ENCODE measurements around the gene TBCA. TPM values are rescaled to one million over a fixed set of nuclear protein-coding genes. Genes with fewer than 3 reads are reported as not detected.

The TBCA gene
- polyA plus RNA-seq, 1 of the 3 experiments (the other 2 are of a cell fraction): 199 TPM

GRCh38 chr5:77709993-77710685 lies 66.0 kb downstream of the TBCA start:
- Histone ChIP-seq H3K27ac (ENCODE audit: low read depth in 2 of 2, low read length in 1 of 2) (no peak overlapping the region), H3K27me3 (ENCODE audit: insufficient read depth) (no peaks in the 10 kb centered on the region), H4K20me1 (ENCODE audit: insufficient read depth) (peaks cover 15% of the 10 kb centered on the region), H3K4me3 (ENCODE audit: low read depth in 2 of 2, low read length in 1 of 2) (no peak overlapping the region), H3K9ac (no peak overlapping the region), H3K79me2 (ENCODE audit: insufficient read depth) (peaks cover 69% of the 10 kb centered on the region), H3K9me2 (no peaks in the 10 kb centered on the region), H3K4me2 (no peak overlapping the region), H3K9me3 (no peaks in the 10 kb centered on the region), H3K36me3 (replicated peaks in 1 of 2; ENCODE audit: control insufficient read depth in 1 of 2, insufficient read depth in 2 of 2, low read length in 1 of 2) (peaks cover 26 to 31% of the 10 kb centered on the region in 2 experiments), H2AFZ (ENCODE audit: low read depth) (no peak overlapping the region), H3K4me1 (ENCODE audit: control insufficient read depth in 1 of 2, insufficient read depth in 2 of 2, low read depth in 1 of 2, low read length in 1 of 2) (no peaks in the 10 kb centered on the region), H3F3A (replicated peaks; ENCODE audit: insufficient read depth) (peaks cover 2% of the 10 kb centered on the region)
- DNase-seq: no peak
- CTCF ChIA-PET: no interaction called here
- POLR2A ChIA-PET: no interaction called here
- TF ChIP-seq YY1 (IDR thresholded peaks at IDR 0.05; ENCODE audit: low read depth) (no peak), RFX5 (IDR thresholded peaks at IDR 0.05; ENCODE audit: low read length) (no peak), GABPA (IDR thresholded peaks at IDR 0.05; ENCODE audit: low read depth) (no peak)

GRCh38 chr5:77709340-77709739 lies 66.8 kb downstream of the TBCA start:
- H3K4me1 ChIP-seq (ENCODE audit: control insufficient read depth in 1 of 2, insufficient read depth in 2 of 2, low read depth in 1 of 2, low read length in 1 of 2): no peaks in the 10 kb centered on the region
- no peaks in the 10 kb centered on the region for H3K9me3 ChIP-seq
- no peaks in the 10 kb centered on the region for H3K9me2 ChIP-seq
- H3K36me3 ChIP-seq (replicated peaks in 1 of 2; ENCODE audit: control insufficient read depth in 1 of 2, insufficient read depth in 2 of 2, low read length in 1 of 2): peaks cover 34 to 38% of the 10 kb centered on the region in 2 experiments
- TF ChIP-seq ELF1 (IDR thresholded peaks at IDR 0.05) (no peak), SMC3 (IDR thresholded peaks at IDR 0.05; ENCODE audit: low read depth, low read length) (no peak), POLR2AphosphoS5 (IDR thresholded peaks at IDR 0.05; ENCODE audit: low read depth, low read length) (no peak), RXRA (IDR thresholded peaks at IDR 0.05; ENCODE audit: borderline replicate concordance, low read depth) (no peak), ZBTB33 (IDR thresholded peaks at IDR 0.05; ENCODE audit: borderline replicate concordance, low read depth) (no peak), FOXM1 (IDR thresholded peaks at IDR 0.05; ENCODE audit: low read depth) (no peak), USF1 (IDR thresholded peaks at IDR 0.05; ENCODE audit: borderline replicate concordance, low read depth) (no peak), CHD2 (IDR thresholded peaks at IDR 0.05; ENCODE audit: low read length, partially characterized antibody) (no peak), PBX3 (IDR thresholded peaks at IDR 0.05) (no peak), SIN3A (IDR thresholded peaks at IDR 0.05; ENCODE audit: borderline replicate concordance, low read depth, low read length) (no peak), MAX (IDR thresholded peaks at IDR 0.05; ENCODE audit: low read depth) (no peak), MEF2A (IDR thresholded peaks at IDR 0.05; ENCODE audit: borderline replicate concordance, low read depth) (no peak), USF2 (IDR thresholded peaks at IDR 0.05; ENCODE audit: borderline replicate concordance, low read depth, low read length) (no peak), GABPA (IDR thresholded peaks at IDR 0.05; ENCODE audit: low read depth) (no peak), RAD21 (IDR thresholded peaks at IDR 0.05; ENCODE audit: low read length) (no peak), CTCF (IDR thresholded peaks at IDR 0.05) (no peak), TAF1 (IDR thresholded peaks at IDR 0.05; ENCODE audit: borderline replicate concordance, low read depth, low read length) (no peak), RCOR1 (IDR thresholded peaks at IDR 0.05; ENCODE audit: low read length) (no peak)
- POLR2A ChIA-PET: no interaction called here
- H3K9ac ChIP-seq: no peak overlapping the region
- H4K20me1 ChIP-seq (ENCODE audit: insufficient read depth): peaks cover 9% of the 10 kb centered on the region
- H3K27me3 ChIP-seq (ENCODE audit: insufficient read depth): no peaks in the 10 kb centered on the region
- H3K79me2 ChIP-seq (ENCODE audit: insufficient read depth): peaks cover 62% of the 10 kb centered on the region
- H3F3A ChIP-seq (replicated peaks; ENCODE audit: insufficient read depth): peaks cover 2% of the 10 kb centered on the region
- no peak overlapping the region for H2AFZ ChIP-seq (ENCODE audit: low read depth)
- no peak overlapping the region for H3K27ac ChIP-seq (ENCODE audit: low read depth in 2 of 2, low read length in 1 of 2)
- no peak overlapping the region for H3K4me2 ChIP-seq
- CTCF ChIA-PET: no interaction called here
- no peak for DNase-seq
- no peak overlapping the region for H3K4me3 ChIP-seq (ENCODE audit: low read depth in 2 of 2, low read length in 1 of 2)
